ENCODE measurements around the gene AFAP1.

AFAP1 gene

DNA sequence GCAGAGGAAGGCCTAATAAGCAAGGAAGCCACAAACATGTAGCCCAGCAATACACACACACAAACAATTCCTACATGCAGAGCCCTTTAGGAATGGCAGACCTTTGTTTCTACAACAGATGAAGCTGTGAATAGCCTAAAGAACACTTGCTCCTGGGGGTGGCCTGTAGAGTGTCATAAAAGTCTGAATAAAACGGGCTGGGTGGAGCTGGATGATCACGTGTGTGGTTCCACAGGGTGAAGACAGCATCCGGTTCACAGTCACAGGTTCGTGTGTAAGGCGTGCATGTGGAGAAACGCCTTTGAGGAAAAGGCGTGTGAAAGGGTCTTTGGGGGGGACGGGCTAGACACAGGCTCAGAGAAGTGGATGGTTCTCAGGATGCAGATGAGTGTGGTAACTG, 156.1 kb downstream of the AFAP1 start:
- CTCF ChIA-PET, result no interaction called here
- no peak for DNase-seq (ENCODE audit: low spot score)
- H3K27ac ChIP-seq, result no peak overlapping the region
- POLR2A ChIA-PET (ENCODE audit: low non-redundant PET), result no interaction called here
- TF ChIP-seq, protein P1, sequence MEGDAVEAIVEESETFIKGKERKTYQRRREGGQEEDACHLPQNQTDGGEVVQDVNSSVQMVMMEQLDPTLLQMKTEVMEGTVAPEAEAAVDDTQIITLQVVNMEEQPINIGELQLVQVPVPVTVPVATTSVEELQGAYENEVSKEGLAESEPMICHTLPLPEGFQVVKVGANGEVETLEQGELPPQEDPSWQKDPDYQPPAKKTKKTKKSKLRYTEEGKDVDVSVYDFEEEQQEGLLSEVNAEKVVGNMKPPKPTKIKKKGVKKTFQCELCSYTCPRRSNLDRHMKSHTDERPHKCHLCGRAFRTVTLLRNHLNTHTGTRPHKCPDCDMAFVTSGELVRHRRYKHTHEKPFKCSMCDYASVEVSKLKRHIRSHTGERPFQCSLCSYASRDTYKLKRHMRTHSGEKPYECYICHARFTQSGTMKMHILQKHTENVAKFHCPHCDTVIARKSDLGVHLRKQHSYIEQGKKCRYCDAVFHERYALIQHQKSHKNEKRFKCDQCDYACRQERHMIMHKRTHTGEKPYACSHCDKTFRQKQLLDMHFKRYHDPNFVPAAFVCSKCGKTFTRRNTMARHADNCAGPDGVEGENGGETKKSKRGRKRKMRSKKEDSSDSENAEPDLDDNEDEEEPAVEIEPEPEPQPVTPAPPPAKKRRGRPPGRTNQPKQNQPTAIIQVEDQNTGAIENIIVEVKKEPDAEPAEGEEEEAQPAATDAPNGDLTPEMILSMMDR (conservative IDR thresholded peaks at IDR 0.05; ENCODE audit: low read depth), result no peak

DNA sequence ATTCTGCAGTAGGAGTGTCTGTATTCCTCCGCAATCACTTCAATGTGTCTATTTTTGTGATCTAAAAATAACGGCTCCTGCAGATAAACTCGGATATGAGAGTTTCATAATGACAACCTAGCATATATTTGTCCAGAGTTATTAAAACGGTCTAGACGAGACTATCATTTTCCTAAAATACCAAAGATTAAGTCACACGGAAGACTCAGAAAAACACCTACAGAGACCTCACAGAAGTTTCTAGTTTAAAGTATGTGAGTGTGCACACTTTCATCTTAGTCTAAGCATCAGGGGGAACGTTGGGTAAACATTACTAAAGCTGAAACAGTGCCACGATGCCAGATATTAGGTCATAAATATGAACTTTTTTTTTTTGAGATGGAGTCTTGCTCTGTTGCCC, 156.9 kb downstream of the AFAP1 start:
- POLR2A ChIA-PET (ENCODE audit: low non-redundant PET), result no interaction called here
- CTCF ChIA-PET, result no interaction called here
- no peak overlapping the region for H3K27ac ChIP-seq
- no peak for DNase-seq (ENCODE audit: low spot score)
- TF ChIP-seq, protein P1 (conservative IDR thresholded peaks at IDR 0.05; ENCODE audit: low read depth), result no peak

GRCh38 chr4:7781993-7782392, 157.7 kb downstream of the AFAP1 start:
- CTCF ChIA-PET, result no interaction called here
- TF ChIP-seq, protein P1 (conservative IDR thresholded peaks at IDR 0.05; ENCODE audit: low read depth), result no peak
- H3K27ac ChIP-seq, result no peak overlapping the region
- POLR2A ChIA-PET (ENCODE audit: low non-redundant PET), result no interaction called here
- no peak for DNase-seq (ENCODE audit: low spot score)

GRCh38 chr4:7781366-7781765, 158.3 kb downstream of the AFAP1 start:
- no peak overlapping the region for H3K27ac ChIP-seq
- no peak for DNase-seq (ENCODE audit: low spot score)
- ChIA-PET POLR2A (ENCODE audit: low non-redundant PET) (no interaction called here), CTCF (interaction anchor here (0.5 kb wide), 1 partner anchor 710 kb away, joined by 4 read pairs; no protein-coding TSS in a partner anchor)
- TF ChIP-seq, protein P1 (conservative IDR thresholded peaks at IDR 0.05; ENCODE audit: low read depth), result no peak

GRCh38 chr4:7780751-7781348, 158.8 kb downstream of the AFAP1 start:
- no peak overlapping the region for H3K27ac ChIP-seq
- TF ChIP-seq, protein P1 (conservative IDR thresholded peaks at IDR 0.05; ENCODE audit: low read depth), result no peak
- ChIA-PET CTCF (interaction anchor here (0.5 kb wide), 1 partner anchor 709 kb away, joined by 4 read pairs; no protein-coding TSS in a partner anchor), POLR2A (ENCODE audit: low non-redundant PET) (no interaction called here)
- no peak for DNase-seq (ENCODE audit: low spot score)

- no peak overlapping the region for H3K27ac ChIP-seq
- TF ChIP-seq, protein P1 (conservative IDR thresholded peaks at IDR 0.05; ENCODE audit: low read depth), result no peak
- no peak for DNase-seq (ENCODE audit: low spot score)
- CTCF ChIA-PET, result interaction anchor here (0.6 kb wide), 1 partner anchor 397 kb away, joined by 3 read pairs; no protein-coding TSS in a partner anchor
- POLR2A ChIA-PET (ENCODE audit: low non-redundant PET), result no interaction called here
Observed at GRCh38 chr4:7779432-7779768, 160.3 kb downstream of the AFAP1 start.

Data from RWPE1 (cell line).